Fibroblast of the aortic adventitia (primary cell): ENCODE data around the gene SLC8B1. TPM values are rescaled to one million over a fixed set of nuclear protein-coding genes. Genes with fewer than 3 reads are reported as not detected.
"Not testable (repeated sequence)": the region's sequence is repeated elsewhere in the genome, so short reads cannot be mapped to it uniquely, and the experiment has no call there.

Experiments
- DNase-seq: peaks from one replicate; pipeline ENCODE4 v3.0.0-alpha.2; 2010; ENCODE audit warnings: low read depth
- H3K4me3 ChIP-seq: 2 replicates; pipeline ENCODE4 v1.5.1; 2011; ENCODE audit warnings: low read depth, mild to moderate bottlenecking, control low read depth, low read length, moderate library complexity
- total RNA-seq: library from RNA; depleted of rRNA; stranded (reverse); fragments of >200 nt; gene quantifications from 2 replicates; pipeline ENCODE4 v1.2.3, GENCODE V29; 2012; ENCODE audit warnings: low replicate concordance
- TF ChIP-seq, protein P1 (sequence below): IDR thresholded peaks from 2 replicates; pipeline ENCODE4 v1.5.1; 2011; ENCODE audit warnings: mild to moderate bottlenecking, low read length, control low read depth, inconsistent platforms; ENCODE audit not compliant: insufficient read depth

SLC8B1 gene
- total RNA-seq, 1 donor, result 11.5 TPM

DNA sequence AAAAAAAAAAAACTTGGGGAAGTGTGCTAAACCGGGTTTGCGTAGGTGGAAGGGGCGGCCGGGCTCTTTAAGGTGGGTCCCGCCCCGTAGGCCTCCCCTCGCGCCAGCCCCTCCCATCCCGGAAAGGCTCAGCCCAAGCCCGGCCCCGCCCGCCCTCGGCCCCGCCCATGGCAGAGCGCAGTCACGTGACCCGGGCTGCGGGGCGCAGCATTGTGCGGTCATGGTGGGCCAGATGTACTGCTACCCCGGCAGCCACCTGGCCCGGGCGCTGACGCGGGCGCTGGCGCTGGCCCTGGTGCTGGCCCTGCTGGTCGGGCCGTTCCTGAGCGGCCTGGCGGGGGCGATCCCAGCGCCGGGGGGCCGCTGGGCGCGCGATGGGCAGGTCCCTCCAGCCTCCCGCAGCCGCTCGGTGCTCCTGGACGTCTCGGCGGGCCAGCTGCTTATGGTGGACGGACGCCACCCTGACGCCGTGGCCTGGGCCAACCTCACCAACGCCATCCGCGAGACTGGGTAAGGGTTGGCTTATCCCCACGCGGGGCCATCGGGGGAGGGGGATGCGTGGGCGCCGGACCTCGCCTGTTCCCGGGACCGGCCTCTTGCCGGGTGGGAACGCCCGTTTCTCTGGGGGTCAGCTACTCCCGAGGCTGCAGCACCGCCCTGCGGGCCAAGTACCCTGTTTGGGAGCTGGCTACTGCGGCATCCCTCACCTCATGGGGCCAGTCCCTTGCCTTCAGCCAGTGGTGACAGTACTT, 23.6 kb upstream of the SLC8B1 start, which contains the start of gene PLBD2:
PLBD2 (plus strand) TSS at position 207 of the 752 bp plus-strand sequence; CDS start at position 221, 14 bp downstream.
- peak; percentile 89 for DNase-seq
- TF ChIP-seq, protein P1, sequence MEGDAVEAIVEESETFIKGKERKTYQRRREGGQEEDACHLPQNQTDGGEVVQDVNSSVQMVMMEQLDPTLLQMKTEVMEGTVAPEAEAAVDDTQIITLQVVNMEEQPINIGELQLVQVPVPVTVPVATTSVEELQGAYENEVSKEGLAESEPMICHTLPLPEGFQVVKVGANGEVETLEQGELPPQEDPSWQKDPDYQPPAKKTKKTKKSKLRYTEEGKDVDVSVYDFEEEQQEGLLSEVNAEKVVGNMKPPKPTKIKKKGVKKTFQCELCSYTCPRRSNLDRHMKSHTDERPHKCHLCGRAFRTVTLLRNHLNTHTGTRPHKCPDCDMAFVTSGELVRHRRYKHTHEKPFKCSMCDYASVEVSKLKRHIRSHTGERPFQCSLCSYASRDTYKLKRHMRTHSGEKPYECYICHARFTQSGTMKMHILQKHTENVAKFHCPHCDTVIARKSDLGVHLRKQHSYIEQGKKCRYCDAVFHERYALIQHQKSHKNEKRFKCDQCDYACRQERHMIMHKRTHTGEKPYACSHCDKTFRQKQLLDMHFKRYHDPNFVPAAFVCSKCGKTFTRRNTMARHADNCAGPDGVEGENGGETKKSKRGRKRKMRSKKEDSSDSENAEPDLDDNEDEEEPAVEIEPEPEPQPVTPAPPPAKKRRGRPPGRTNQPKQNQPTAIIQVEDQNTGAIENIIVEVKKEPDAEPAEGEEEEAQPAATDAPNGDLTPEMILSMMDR, result peak; percentile 1

DNA sequence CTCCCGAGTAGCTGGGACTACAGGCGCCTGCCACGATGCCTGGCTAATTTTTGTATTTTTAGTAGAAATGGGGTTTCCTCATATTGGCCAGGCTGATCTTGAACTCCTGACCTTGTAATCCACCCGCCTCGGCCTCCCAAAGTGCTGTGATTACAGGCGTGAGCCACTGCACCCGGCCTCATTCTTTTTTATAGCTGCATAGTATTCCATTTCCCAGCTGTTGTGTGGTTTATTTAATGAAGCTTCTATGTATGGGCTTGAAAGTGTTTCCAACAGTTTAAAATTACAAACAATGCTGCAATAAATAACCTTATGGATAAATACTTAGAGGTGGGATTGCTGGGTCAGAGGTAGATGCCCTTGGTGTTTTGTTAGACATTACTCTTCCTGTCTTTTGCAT, 19.3 kb upstream of the SLC8B1 start:
- not testable (repeated sequence) for DNase-seq

More for the DNA sequence above, 23.6 kb upstream of the SLC8B1 start, which contains the start of gene PLBD2:
- peak within 1 kb of the TSS; percentile 96 for H3K4me3 ChIP-seq

DNA sequence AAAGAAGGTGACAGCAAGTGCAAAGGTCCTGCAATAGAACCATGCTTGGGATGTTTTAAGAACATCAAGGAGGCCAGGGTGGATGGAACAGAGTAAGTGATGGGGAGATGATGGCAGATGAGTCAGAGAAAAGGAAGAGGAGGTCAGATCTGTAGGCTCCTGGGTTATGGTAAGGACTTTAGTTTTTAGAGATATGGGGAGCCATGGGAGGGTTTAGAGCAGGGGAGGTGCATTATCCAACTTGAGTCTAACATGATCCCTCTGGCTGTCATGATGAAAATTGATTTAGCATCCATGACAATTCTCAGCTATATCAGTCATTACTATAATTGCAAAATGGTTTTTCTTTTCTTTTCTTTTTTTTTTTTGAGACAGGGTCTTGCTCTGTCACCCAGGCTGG, 16.2 kb upstream of the SLC8B1 start:
- DNase-seq, result no peak
- no peak overlapping the region for H3K4me3 ChIP-seq
- TF ChIP-seq, protein P1, result no peak

More for the DNA sequence above, 19.3 kb upstream of the SLC8B1 start:
- not testable (repeated sequence) for H3K4me3 ChIP-seq

DNA sequence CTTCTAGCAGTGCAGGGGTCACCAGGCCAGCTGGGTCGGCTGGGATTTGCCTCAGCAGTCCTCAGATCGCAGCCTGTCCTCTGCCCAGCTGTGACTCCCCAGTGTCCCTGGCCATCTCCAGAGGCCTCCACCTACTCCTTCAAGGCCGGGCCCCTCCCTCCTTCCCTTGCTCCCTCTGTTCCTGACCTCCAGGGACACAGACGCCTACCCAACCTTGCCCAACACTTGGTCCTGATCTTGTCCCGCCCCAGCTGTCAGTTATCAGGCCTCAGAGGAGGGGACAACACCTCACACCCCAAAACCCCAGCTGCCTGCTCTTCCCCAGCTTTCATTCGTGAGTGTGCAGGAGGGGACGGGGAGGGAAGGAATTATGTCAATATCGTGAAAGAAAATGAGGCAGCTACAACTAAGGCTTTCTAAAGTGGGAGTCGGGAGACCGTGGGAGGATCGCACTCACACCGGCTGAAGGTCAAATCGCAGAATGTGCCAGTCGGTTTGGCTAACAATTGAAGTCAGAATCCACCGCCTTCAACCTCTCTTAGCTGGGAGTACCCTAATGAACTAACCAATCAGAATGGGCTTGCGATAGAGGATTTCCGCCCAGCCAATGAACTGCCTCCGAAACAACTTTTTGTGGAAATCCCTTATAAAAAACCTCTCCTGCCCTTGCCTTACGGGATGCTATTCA, 14.1 kb upstream of the SLC8B1 start:
- H3K4me3 ChIP-seq, result no peak overlapping the region
- TF ChIP-seq, protein P1, result no peak
- no peak for DNase-seq

DNA sequence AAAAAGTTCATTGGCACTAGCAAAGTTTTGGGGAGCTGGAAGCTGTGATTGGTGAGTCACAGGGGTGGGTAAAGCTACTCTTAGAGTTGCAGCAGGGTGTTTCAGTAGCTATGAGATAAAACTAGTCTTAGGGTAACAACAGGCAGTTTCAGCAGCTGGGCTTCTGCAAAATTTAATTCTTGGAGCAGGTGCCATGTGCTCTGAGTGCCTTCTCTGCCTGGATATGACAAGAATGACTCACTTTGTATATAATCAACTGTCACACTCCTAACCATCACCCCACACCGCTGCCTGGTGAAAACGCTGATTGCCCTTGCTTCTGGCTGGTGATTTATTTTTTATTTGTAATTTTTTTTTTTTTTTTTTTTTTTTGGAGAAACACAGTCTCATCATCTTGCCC, 13.0 kb upstream of the SLC8B1 start:
- TF ChIP-seq, protein P1, result no peak
- no peak overlapping the region for H3K4me3 ChIP-seq
- DNase-seq, result no peak

DNA sequence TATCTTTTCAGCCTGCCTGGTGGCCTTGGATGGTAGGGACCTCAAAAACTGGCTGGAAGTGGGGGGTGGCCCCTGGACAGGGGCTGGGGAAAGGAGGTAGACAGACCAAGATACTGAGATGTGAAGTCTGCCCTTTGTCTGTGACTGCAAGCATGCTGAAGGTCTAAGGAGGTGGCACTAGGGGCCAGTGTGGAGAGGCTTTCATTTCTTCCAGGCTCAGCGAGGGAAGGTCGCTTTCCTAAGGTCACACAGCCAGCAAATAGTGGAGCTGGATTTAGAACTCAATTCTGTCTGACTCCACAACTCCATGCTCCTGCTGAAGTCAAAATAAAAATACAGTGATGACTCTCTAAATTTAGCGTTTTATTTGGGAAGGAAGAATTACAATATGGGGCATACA, 12.2 kb upstream of the SLC8B1 start:
- TF ChIP-seq, protein P1, result no peak

DNA sequence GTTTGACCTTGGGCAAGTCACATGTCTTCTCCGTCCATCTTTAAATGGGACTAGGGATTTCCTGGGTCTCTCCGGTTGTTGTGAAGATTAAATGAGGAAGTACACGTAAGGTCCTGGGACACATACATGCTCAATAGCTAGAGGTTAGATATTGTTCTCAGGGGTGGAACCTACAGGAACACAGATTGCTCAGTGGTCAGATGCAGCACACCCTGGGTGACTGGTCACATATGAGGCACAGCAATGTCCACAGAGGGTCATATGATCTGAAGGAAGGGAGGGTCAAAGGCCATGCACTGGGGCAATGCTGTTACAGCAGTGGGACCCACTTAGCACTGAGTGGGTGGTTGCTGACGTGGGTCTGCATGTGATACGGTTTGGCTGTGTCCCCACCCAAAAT, 11.4 kb upstream of the SLC8B1 start:
- DNase-seq, result no peak
- H3K4me3 ChIP-seq, result no peak overlapping the region
- TF ChIP-seq, protein P1, result no peak

More for the DNA sequence above, 12.2 kb upstream of the SLC8B1 start:
- no peak for DNase-seq
- no peak overlapping the region for H3K4me3 ChIP-seq
